Left lung (tissue), 10 donors: ENCODE data around the gene MVK. TPM values are rescaled to one million over a fixed set of nuclear protein-coding genes. Genes with fewer than 3 reads are reported as not detected.

Experiments used
- ATAC-seq: fragments of 200-7000 bp; cut with Tn5 transposase; one replicate; pipeline ENCODE4 v1.9.1; 2020; ENCODE audit warnings: moderate library complexity
- DNase-seq, 4 donors: peaks; one replicate each; pipeline ENCODE4 v3.0.0-alpha.2; 2013 to 2020
- H3K27ac ChIP-seq, 2 donors: fragments of 200-600 bp; sonication (generic) in 1 of 2; one replicate each; pipeline versions ENCODE4 v1.5.0 to v1.8.0; 2020 to 2021
- H3K27me3 ChIP-seq, 2 donors: fragments of 200-600 bp; sonication (generic) in 1 of 2; one replicate each; pipeline versions ENCODE4 v1.5.0 to v1.8.0; 2020 to 2021
- H3K36me3 ChIP-seq, 2 donors: fragments of 200-600 bp; sonication (generic) in 1 of 2; one replicate each; pipeline versions ENCODE4 v1.5.0 to v1.8.0; 2020 to 2021
- H3K4me1 ChIP-seq, 2 donors: fragments of 200-600 bp; one replicate each; pipeline ENCODE4 v1.8.0; 2021
- H3K4me3 ChIP-seq, 2 donors: fragments of 200-600 bp; sonication (generic) in 1 of 2; one replicate each; pipeline versions ENCODE4 v1.5.0 to v1.8.0; 2020 to 2021; ENCODE audit warnings: mild to moderate bottlenecking in 1 of 2
- H3K9me3 ChIP-seq, 2 donors: fragments of 200-600 bp; sonication (generic) in 1 of 2; one replicate each; pipeline versions ENCODE4 v1.5.0 to v1.8.0; 2020 to 2021
- intact Hi-C, 2 donors: fragments of 100-400 bp; cut with DNase I; formaldehyde crosslinking; loops; one replicate each; pipeline versions ENCODE4 v1.11.2 to v1.14.2; 2022
- polyA plus RNA-seq, 6 donors: library from polyadenylated mRNA; unstranded; fragments of 120-200 nt; gene quantifications; one replicate each; pipeline ENCODE4 v1.2.1, GENCODE V29; 2013; ENCODE audit not compliant: insufficient read length in 6 of 6
- total RNA-seq, 2 donors: library from RNA; stranded (reverse); fragmentation: NEBNext Ultra II Directional; extraction: Animal tissue kit (Norgen Biotek cat#: 25700); gene quantifications; one replicate each; pipeline ENCODE4 v1.2.1, GENCODE V29; 2021
- TF ChIP-seq, protein P1 (sequence below), 2 donors: fragments of 200-600 bp; sonication (generic) in 1 of 2; IDR thresholded peaks; one replicate each; pipeline versions ENCODE4 v1.5.0 to v1.8.0; 2021; ENCODE audit warnings: antibody characterized with exemption in 2 of 2
- donor health status: DM: no; HTN: yes; CAD: no.
- donor health status: DM: no; HTN: no; CAD: no.

Gene MVK
- total and polyA plus RNA-seq, 8 donors = 11.1 to 46.1 (median 16.3) TPM

GRCh38 chr12:109588461-109589239 is 15.1 kb downstream of the MVK start:
- H3K27me3 ChIP-seq = no peaks in the 10 kb centered on the region
- TF ChIP-seq, protein P1, sequence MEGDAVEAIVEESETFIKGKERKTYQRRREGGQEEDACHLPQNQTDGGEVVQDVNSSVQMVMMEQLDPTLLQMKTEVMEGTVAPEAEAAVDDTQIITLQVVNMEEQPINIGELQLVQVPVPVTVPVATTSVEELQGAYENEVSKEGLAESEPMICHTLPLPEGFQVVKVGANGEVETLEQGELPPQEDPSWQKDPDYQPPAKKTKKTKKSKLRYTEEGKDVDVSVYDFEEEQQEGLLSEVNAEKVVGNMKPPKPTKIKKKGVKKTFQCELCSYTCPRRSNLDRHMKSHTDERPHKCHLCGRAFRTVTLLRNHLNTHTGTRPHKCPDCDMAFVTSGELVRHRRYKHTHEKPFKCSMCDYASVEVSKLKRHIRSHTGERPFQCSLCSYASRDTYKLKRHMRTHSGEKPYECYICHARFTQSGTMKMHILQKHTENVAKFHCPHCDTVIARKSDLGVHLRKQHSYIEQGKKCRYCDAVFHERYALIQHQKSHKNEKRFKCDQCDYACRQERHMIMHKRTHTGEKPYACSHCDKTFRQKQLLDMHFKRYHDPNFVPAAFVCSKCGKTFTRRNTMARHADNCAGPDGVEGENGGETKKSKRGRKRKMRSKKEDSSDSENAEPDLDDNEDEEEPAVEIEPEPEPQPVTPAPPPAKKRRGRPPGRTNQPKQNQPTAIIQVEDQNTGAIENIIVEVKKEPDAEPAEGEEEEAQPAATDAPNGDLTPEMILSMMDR (IDR thresholded peaks at IDR 0.05) = no peak
- ATAC-seq (peak; percentile 90), DNase-seq (peak in 2 of 4 donors; percentile 74 to 76)
- H3K27ac ChIP-seq = peak overlapping the region in 1 of 2 donors; percentile 13
- H3K9me3 ChIP-seq = no peaks in the 10 kb centered on the region
- peaks cover 0 to 75% of the 10 kb centered on the region in 2 donors for H3K36me3 ChIP-seq
- no peaks in the 10 kb centered on the region for H3K4me1 ChIP-seq
- intact Hi-C loops = no loop called here
- no peak overlapping the region for H3K4me3 ChIP-seq

- intact Hi-C loops = no loop called here
- ATAC-seq (no peak), DNase-seq (no peak)
- Histone ChIP-seq H3K27me3 (no peaks in the 10 kb centered on the region), H3K9me3 (no peaks in the 10 kb centered on the region), H3K36me3 (peaks cover 0 to 78% of the 10 kb centered on the region in 2 donors), H3K4me3 (no peak overlapping the region), H3K4me1 (no peaks in the 10 kb centered on the region), H3K27ac (peak overlapping the region in 1 of 2 donors; percentile 13)
- TF ChIP-seq, protein P1 (IDR thresholded peaks at IDR 0.05) = no peak
Measured at GRCh38 chr12:109589240-109589590, 15.6 kb downstream of the MVK start.

DNA sequence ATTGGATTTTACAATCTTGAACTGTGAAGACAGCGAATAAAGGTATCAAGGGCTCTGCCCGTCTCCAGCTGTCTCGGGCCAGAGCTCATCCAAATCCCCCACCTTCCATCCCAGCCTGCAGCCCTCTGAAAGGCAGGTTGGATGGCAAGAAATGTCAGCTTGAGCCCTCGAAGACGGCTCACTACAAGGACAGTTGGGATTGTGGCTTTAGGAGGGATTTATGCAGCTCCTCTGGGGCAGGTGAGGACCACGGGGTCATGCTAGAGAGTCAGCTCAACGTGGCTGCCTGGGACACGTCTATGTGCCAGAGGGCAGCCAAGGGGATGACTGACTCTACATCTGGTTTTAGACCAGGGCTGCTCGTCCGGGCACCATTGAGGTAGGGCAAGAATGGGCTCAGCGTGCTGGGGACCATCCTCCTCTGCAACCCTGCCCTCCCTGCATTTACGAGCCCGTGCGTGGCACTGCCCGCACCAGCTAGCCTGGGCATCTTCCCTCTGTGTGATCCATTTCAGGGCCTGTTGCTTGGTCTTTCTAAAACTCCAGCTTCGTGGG is 16.2 kb downstream of the MVK start:
- Histone ChIP-seq H3K4me1 (peaks cover 0 to 2% of the 10 kb centered on the region in 2 donors), H3K4me3 (no peak overlapping the region), H3K27ac (no peak overlapping the region), H3K27me3 (no peaks in the 10 kb centered on the region), H3K36me3 (peaks cover 0 to 78% of the 10 kb centered on the region in 2 donors), H3K9me3 (no peaks in the 10 kb centered on the region)
- DNase-seq (peak in 1 of 4 donors; percentile 50), ATAC-seq (no peak)
- intact Hi-C loops = loop anchor here in 1 of 2 donors (10.0 kb wide), 1 partner anchor 185 kb away; no protein-coding TSS in a partner anchor
- TF ChIP-seq, protein P1 (IDR thresholded peaks at IDR 0.05) = no peak

GRCh38 chr12:109590566-109590965 is 17.0 kb downstream of the MVK start:
- H3K27ac ChIP-seq = no peak overlapping the region
- H3K9me3 ChIP-seq = no peaks in the 10 kb centered on the region
- no peaks in the 10 kb centered on the region for H3K27me3 ChIP-seq
- H3K36me3 ChIP-seq = peaks cover 0 to 78% of the 10 kb centered on the region in 2 donors
- peaks cover 0 to 8% of the 10 kb centered on the region in 2 donors for H3K4me1 ChIP-seq
- ATAC-seq = no peak
- no peak overlapping the region for H3K4me3 ChIP-seq
- TF ChIP-seq, protein P1 (IDR thresholded peaks at IDR 0.05) = no peak
- peak in 1 of 4 donors; percentile 59 for DNase-seq
- intact Hi-C loops = loop anchor here in 1 of 2 donors (10.0 kb wide), 1 partner anchor 184 kb away; no protein-coding TSS in a partner anchor

DNA sequence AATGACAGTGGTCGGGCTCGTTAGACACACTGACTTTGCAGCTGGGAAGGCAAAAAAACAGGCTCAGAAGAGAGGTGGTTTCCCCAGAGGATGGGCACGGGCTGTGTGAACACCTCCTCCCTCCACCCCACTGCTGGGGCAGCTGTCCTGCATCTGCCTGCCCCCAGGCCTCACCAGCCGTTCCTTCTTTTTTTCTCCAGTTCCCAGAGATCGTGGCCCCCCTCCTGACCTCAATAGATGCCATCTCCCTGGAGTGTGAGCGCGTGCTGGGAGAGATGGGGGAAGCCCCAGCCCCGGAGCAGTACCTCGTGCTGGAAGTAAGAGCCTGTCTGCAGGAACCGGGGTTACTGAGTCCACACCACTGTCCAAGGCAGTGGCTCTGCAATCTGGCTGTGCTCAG is 17.4 kb downstream of the MVK start:
- peaks cover 0 to 13% of the 10 kb centered on the region in 2 donors for H3K4me1 ChIP-seq
- H3K27me3 ChIP-seq = no peaks in the 10 kb centered on the region
- intact Hi-C loops = loop anchor here in 1 of 2 donors (10.0 kb wide), 1 partner anchor 184 kb away; no protein-coding TSS in a partner anchor
- peak in 1 of 4 donors; percentile 53 for DNase-seq
- H3K27ac ChIP-seq = no peak overlapping the region
- H3K36me3 ChIP-seq = peaks cover 0 to 78% of the 10 kb centered on the region in 2 donors
- TF ChIP-seq, protein P1 (IDR thresholded peaks at IDR 0.05) = no peak
- no peaks in the 10 kb centered on the region for H3K9me3 ChIP-seq
- H3K4me3 ChIP-seq = no peak overlapping the region
- no peak for ATAC-seq
